K562 (cell line): ENCODE measurements around the gene UGT1A9.

Experiments used
- JUND ChIP-seq, 2 experiments: IDR thresholded peaks; 2 replicates in 1 of 2; 3 replicates in 1 of 2; pipeline ENCODE4 v1.6.1; 2011; ENCODE audit warnings: borderline replicate concordance in 2 of 2, low read depth in 2 of 2, low read length in 2 of 2, improper control_type of control experiment in 1 of 2, missing biosample characterization in 1 of 2, missing genetic modification characterization in 1 of 2, missing genetic modification reagents in 1 of 2
- ZNF140 ChIP-seq: fragments of 250-450 bp; sonication (Bioruptor Pico); IDR thresholded peaks from 2 replicates; pipeline ENCODE4 v1.8.0; 2021; ENCODE audit warnings: moderate library complexity, mild to moderate bottlenecking, inconsistent platforms

- no peak for TF ChIP-seq JUND (IDR thresholded peaks at IDR 0.05; ENCODE audit: borderline replicate concordance, low read depth, low read length)
- no peak for TF ChIP-seq JUND (tag; IDR thresholded peaks at IDR 0.05; ENCODE audit: borderline replicate concordance, low read depth, low read length)
- no peak for TF ChIP-seq ZNF140 (CRISPR knock-in tag)
Measured at GRCh38 chr2:233643128-233643527, 28.6 kb upstream of the UGT1A9 start.
